HG03521 (cell line): Measurements from ENCODE around the gene TSPO2.
"Not testable (repeated sequence)": the region's sequence is repeated elsewhere in the genome, so short reads cannot be mapped to it uniquely, and the experiment has no call there.

ENCODE experiments used
- ATAC-seq: cut with Tn5 transposase; IDR thresholded peaks from one replicate; pipeline ENCODE4 v1.9.1; 2021; ENCODE audit warnings: mild to moderate bottlenecking, moderate library complexity; ENCODE audit not compliant: unreplicated experiment

TSPO2 gene

GRCh38 chr6:41042226-41043055 is at the start of gene TSPO2:
TSS of gene TSPO2 (plus strand) at chr6:41042467. CDS start at chr6:41042986, 519 bp downstream.
- ATAC-seq, result no peak

GRCh38 chr6:40992746-40993145 is 49.5 kb upstream of the TSPO2 start:
- no peak for ATAC-seq

- ATAC-seq, result no peak
Measured at GRCh38 chr6:40996591-40997233, 45.6 kb upstream of the TSPO2 start.

- no peak for ATAC-seq
Measured at GRCh38 chr6:40997234-40997957, 44.9 kb upstream of the TSPO2 start.

GRCh38 chr6:40998661-40999060 is 43.6 kb upstream of the TSPO2 start:
- ATAC-seq, result no peak

GRCh38 chr6:40999569-40999968 is 42.7 kb upstream of the TSPO2 start:
- no peak for ATAC-seq

- no peak for ATAC-seq
Measured at GRCh38 chr6:41000248-41000647, 42.0 kb upstream of the TSPO2 start.

GRCh38 chr6:41002168-41002567 is 40.1 kb upstream of the TSPO2 start:
- ATAC-seq, result no peak

- not testable (repeated sequence) for ATAC-seq
Measured at GRCh38 chr6:41006217-41006616, 36.0 kb upstream of the TSPO2 start.

GRCh38 chr6:41006980-41007379 is 35.3 kb upstream of the TSPO2 start:
- not testable (repeated sequence) for ATAC-seq

GRCh38 chr6:41008011-41008410 is 34.3 kb upstream of the TSPO2 start:
- no peak for ATAC-seq

- ATAC-seq, result no peak
Measured at GRCh38 chr6:41009669-41010068, 32.6 kb upstream of the TSPO2 start.

GRCh38 chr6:41011673-41012072 is 30.6 kb upstream of the TSPO2 start:
- ATAC-seq, result no peak

- no peak for ATAC-seq
Measured at GRCh38 chr6:41013466-41014153, 28.7 kb upstream of the TSPO2 start.

- no peak for ATAC-seq
Measured at GRCh38 chr6:41014780-41015179, 27.5 kb upstream of the TSPO2 start.

GRCh38 chr6:41015860-41016259 is 26.4 kb upstream of the TSPO2 start:
- not testable (repeated sequence) for ATAC-seq

- ATAC-seq, result no peak
Measured at GRCh38 chr6:41017663-41018062, 24.6 kb upstream of the TSPO2 start.

GRCh38 chr6:41021832-41022231 is 20.4 kb upstream of the TSPO2 start:
- no peak for ATAC-seq

- ATAC-seq, result no peak
Measured at GRCh38 chr6:41022294-41022693, 20.0 kb upstream of the TSPO2 start.

- ATAC-seq, result no peak
Measured at GRCh38 chr6:41023114-41023513, 19.2 kb upstream of the TSPO2 start.

- ATAC-seq, result no peak
Measured at GRCh38 chr6:41025966-41026530, 16.2 kb upstream of the TSPO2 start.
